GM12875 (cell line): Measurements from ENCODE around the gene TRMT11.
A peak's percentile ranks its signal among the peaks of the same experiment; 100 is the strongest.

Experiments used
- H3K4me3 ChIP-seq: one replicate; pipeline ENCODE4 v1.5.1; 2011; ENCODE audit warnings: low read depth, low read length, control low read depth
- TF ChIP-seq, protein P1 (sequence below): IDR thresholded peaks from 2 replicates; pipeline ENCODE4 v1.5.1; 2011; ENCODE audit warnings: low read depth, mild to moderate bottlenecking, control low read depth, inconsistent platforms, low read length, moderate library complexity, borderline replicate concordance; ENCODE audit not compliant: insufficient read depth

The TRMT11 gene

DNA sequence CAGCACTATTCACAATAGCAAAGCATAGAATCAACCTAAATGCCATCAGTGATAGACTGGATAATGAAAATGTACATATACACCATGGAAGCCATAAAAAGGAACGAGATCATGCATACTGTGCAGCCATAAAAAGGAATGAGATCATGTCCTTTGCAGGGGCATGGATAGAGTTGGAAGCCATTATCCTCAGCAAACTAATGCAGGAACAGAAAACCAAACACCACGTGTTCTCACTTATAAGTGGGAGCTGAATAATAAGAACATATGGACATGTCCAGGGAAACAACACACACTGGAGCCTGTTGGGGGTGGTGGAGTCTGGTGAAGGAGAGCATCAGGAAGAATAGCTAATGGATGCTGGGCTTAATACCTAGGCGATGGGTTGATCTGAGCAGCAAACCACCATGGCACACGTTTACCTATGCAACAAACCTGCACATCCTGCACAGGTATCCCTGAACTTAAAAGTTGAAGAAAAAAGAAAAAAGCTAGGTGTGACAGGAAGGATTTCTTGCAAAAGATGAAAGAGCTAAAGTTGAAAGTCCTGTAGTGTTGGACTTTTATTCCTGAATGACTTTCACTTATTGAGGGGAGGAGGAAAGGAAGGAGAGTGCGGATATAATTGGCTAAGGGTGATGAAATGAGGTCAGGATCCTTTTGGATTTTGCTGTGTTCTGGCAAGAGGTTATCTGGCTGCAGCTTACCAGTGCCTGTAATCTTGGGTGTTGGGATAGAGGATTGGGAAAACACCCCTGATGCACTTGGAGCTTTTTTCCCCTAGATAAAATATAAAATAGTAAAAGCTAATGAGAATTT lies 8.5 kb downstream of the TRMT11 start:
- TF ChIP-seq, protein P1, sequence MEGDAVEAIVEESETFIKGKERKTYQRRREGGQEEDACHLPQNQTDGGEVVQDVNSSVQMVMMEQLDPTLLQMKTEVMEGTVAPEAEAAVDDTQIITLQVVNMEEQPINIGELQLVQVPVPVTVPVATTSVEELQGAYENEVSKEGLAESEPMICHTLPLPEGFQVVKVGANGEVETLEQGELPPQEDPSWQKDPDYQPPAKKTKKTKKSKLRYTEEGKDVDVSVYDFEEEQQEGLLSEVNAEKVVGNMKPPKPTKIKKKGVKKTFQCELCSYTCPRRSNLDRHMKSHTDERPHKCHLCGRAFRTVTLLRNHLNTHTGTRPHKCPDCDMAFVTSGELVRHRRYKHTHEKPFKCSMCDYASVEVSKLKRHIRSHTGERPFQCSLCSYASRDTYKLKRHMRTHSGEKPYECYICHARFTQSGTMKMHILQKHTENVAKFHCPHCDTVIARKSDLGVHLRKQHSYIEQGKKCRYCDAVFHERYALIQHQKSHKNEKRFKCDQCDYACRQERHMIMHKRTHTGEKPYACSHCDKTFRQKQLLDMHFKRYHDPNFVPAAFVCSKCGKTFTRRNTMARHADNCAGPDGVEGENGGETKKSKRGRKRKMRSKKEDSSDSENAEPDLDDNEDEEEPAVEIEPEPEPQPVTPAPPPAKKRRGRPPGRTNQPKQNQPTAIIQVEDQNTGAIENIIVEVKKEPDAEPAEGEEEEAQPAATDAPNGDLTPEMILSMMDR, result no peak
- H3K4me3 ChIP-seq, result no peak overlapping the region

DNA sequence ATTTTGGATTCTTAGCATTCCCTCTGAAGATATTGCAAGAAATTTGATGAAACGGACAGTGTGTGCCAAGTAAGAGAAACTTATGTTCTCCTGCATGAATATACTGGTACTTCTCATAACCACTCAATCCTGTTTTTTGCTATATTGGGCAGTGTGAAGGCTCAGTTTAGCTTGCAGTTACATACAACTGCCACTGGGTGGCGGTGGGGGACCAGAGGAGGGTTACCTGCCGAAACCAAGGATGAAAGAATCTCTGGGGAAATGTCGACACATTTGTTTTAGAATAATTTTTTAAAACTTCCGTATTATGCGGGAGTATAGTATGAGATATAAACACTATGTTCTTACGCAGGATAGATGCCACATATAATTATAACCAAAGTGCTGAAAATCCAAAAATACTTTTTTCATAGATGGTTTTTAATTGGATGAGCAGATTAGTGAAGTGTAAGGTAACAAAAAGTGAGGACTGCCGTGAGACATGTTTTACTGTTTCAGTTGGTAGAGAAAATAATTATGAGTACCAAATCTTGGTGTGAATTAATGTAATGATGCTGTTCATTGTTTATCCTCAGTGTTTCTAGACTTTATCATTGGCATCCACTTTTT lies 9.7 kb downstream of the TRMT11 start:
- TF ChIP-seq, protein P1, result peak; percentile 86
- H3K4me3 ChIP-seq, result no peak overlapping the region

DNA sequence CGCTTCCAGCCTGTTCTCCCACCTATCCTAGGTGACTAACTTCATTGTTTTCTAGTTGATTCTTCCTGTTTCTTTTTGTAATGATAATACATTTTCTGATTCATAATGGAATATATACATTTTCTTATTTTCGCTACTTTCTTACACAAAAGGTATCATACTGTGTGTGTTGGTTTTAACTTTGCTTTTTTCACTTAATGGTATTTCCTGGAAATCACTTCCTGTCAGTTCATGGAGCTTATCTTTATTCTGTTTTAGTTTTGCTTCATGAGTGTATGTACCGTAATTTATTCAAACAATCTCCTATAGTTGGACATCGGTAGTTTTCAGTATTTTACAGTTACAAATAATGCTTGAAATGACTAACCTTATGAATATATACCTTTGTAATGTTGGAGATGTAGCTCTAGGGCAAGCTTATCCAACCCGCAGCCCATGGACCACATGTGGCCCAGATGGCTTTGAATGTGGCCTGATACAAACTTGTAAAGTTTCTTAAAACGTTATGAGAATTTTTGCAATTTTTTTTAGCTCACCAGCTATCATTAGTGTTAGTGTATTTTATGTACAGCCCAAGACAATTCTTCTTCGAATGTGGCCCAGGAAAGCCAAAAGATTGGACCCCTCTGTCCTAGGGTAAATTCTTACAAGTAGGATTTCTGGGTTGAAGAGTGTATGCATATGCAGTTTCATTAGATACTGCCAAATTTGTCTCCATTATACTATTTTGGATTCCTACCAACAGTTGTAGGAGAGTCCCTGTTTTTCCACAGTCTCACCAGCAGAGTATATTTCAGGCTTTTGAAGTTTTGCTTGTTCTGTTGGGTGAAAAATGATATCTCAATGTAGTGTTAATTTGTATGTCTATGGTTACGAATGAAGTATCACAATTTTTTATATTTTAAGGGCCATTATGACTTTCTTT lies 16.7 kb downstream of the TRMT11 start:
- TF ChIP-seq, protein P1, result no peak
- no peak overlapping the region for H3K4me3 ChIP-seq

DNA sequence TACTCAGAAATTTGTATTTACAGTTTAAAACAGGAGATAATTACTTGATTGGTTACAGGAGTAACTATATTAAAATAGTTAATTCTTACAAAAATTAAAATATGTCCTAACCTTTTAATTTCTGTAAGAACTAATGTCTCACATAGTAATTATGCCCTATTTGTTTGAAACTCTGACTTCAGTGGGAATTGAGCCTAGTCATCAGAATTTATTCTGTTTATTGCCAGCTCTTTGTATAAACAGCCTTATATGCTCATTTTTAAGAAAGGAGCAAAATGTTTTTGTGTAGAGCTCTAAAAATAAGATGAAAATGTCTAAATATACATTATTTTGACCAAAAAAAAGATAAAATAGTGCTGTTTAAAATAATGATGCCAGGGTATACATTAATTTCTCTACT lies 21.5 kb downstream of the TRMT11 start:
- no peak overlapping the region for H3K4me3 ChIP-seq
- TF ChIP-seq, protein P1, result no peak

- H3K4me3 ChIP-seq, result no peak overlapping the region
- TF ChIP-seq, protein P1, result no peak
Observed at GRCh38 chr6:126010040-126010439, 23.7 kb downstream of the TRMT11 start.

GRCh38 chr6:126015863-126016262 lies 29.5 kb downstream of the TRMT11 start:
- no peak overlapping the region for H3K4me3 ChIP-seq
- TF ChIP-seq, protein P1, result no peak

GRCh38 chr6:126016591-126016990 lies 30.3 kb downstream of the TRMT11 start:
- H3K4me3 ChIP-seq, result no peak overlapping the region
- TF ChIP-seq, protein P1, result no peak
